ENCODE measurements around the gene RPL10A.
"Not testable (repeated sequence)": the region's sequence is repeated elsewhere in the genome, so short reads cannot be mapped to it uniquely, and the experiment has no call there.

RPL10A gene

GRCh38 chr6:35512006-35512405, 43.8 kb downstream of the RPL10A start:
- DNase-seq (ENCODE audit: low spot score) = no peak

GRCh38 chr6:35512740-35513139, 44.5 kb downstream of the RPL10A start, which contains the start of gene TULP1:
TSS of gene TULP1 (minus strand) at chr6:35512896. CDS start at chr6:35512858, 38 bp downstream.
- DNase-seq (ENCODE audit: low spot score) = no peak

GRCh38 chr6:35514587-35514986, 46.4 kb downstream of the RPL10A start:
- DNase-seq (ENCODE audit: low spot score) = no peak

- DNase-seq (ENCODE audit: low spot score) = not testable (repeated sequence)
Observed at GRCh38 chr6:35515939-35516338, 47.7 kb downstream of the RPL10A start.

- no peak for DNase-seq (ENCODE audit: low spot score)
Observed at GRCh38 chr6:35516712-35517111, 48.5 kb downstream of the RPL10A start.

GRCh38 chr6:35517978-35518377, 49.8 kb downstream of the RPL10A start:
- not testable (repeated sequence) for DNase-seq (ENCODE audit: low spot score)

- DNase-seq (ENCODE audit: low spot score) = no peak
Observed at GRCh38 chr6:35518566-35519312, 50.5 kb downstream of the RPL10A start.

GRCh38 chr6:35519313-35520015, 51.3 kb downstream of the RPL10A start:
- no peak for DNase-seq (ENCODE audit: low spot score)
